PFSK-1 (cell line): ENCODE measurements around the gene PCSK6.
A peak's percentile ranks its signal among the peaks of the same experiment; 100 is the strongest.

Source experiments
- FOXP2 ChIP-seq: optimal IDR thresholded peaks from 2 replicates; pipeline ENCODE3; 2011; ENCODE audit warnings: borderline replicate concordance, control low read depth, inconsistent platforms; ENCODE audit not compliant: insufficient read depth; ENCODE audit errors: extremely low read length, extremely low read depth
- POLR2AphosphoS5 ChIP-seq: IDR thresholded peaks from 2 replicates; pipeline ENCODE4 v1.6.1; 2012; ENCODE audit warnings: low read depth, mild to moderate bottlenecking, control low read depth, low read length, moderate library complexity
- SIN3A ChIP-seq: IDR thresholded peaks from 2 replicates; pipeline ENCODE4 v1.6.1; 2012; ENCODE audit warnings: mild to moderate bottlenecking, low read length, moderate library complexity, borderline replicate concordance; ENCODE audit not compliant: insufficient read depth
- TAF1 ChIP-seq: IDR thresholded peaks from 2 replicates; pipeline ENCODE4 v1.6.1; 2012; ENCODE audit warnings: low read length, control low read depth, borderline replicate concordance; ENCODE audit not compliant: insufficient read depth
- TF ChIP-seq, protein P1 (sequence below), 2 experiments: IDR thresholded peaks; 2 replicates each; pipeline versions ENCODE4 v1.6.1 to v1.8.0; 2011 to 2012; ENCODE audit warnings: low read depth in 2 of 2, low read length in 2 of 2, control low read depth in 1 of 2, inconsistent platforms in 1 of 2, mild to moderate bottlenecking in 1 of 2, moderate library complexity in 1 of 2; ENCODE audit not compliant: insufficient read depth in 1 of 2

The PCSK6 gene

DNA sequence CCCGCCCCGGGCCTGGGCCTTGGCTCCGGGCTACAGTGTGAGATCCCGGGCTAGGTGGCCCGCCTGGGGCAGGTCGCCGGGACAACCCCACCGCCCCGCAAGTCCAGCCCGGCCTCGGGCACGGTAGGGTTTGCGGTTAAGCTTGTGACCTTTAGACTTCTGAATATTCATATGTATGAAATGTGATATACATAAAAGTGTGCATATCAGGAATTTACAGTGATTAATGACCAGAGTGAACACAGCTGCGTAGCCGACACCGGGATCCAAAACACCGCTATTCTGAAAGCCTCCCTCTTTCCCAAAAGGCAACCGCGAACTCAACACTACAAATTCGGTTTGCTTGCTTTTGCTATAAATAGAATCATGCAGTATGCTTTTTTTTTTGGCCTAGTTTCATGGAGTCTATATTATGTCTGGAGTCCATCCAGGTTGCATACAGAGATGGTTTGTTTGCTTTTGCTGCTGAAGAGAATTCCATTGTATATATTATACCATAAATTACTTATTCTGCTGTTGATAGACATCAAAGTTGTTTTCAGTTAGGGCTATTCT, 193.8 kb downstream of the PCSK6 start:
- TF ChIP-seq, protein P1, sequence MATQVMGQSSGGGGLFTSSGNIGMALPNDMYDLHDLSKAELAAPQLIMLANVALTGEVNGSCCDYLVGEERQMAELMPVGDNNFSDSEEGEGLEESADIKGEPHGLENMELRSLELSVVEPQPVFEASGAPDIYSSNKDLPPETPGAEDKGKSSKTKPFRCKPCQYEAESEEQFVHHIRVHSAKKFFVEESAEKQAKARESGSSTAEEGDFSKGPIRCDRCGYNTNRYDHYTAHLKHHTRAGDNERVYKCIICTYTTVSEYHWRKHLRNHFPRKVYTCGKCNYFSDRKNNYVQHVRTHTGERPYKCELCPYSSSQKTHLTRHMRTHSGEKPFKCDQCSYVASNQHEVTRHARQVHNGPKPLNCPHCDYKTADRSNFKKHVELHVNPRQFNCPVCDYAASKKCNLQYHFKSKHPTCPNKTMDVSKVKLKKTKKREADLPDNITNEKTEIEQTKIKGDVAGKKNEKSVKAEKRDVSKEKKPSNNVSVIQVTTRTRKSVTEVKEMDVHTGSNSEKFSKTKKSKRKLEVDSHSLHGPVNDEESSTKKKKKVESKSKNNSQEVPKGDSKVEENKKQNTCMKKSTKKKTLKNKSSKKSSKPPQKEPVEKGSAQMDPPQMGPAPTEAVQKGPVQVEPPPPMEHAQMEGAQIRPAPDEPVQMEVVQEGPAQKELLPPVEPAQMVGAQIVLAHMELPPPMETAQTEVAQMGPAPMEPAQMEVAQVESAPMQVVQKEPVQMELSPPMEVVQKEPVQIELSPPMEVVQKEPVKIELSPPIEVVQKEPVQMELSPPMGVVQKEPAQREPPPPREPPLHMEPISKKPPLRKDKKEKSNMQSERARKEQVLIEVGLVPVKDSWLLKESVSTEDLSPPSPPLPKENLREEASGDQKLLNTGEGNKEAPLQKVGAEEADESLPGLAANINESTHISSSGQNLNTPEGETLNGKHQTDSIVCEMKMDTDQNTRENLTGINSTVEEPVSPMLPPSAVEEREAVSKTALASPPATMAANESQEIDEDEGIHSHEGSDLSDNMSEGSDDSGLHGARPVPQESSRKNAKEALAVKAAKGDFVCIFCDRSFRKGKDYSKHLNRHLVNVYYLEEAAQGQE (IDR thresholded peaks at IDR 0.05; ENCODE audit: insufficient read depth in 1 of 2, low read depth in 2 of 2, low read length in 2 of 2), result no peak
- no peak for TF ChIP-seq POLR2AphosphoS5
- no peak for TF ChIP-seq TAF1
- no peak for TF ChIP-seq FOXP2
- TF ChIP-seq SIN3A, result no peak

- TF ChIP-seq, protein P1 (IDR thresholded peaks at IDR 0.05; ENCODE audit: insufficient read depth in 1 of 2, low read depth in 2 of 2, low read length in 2 of 2), result peak; percentile 24 to 33; a peak in 3 of 4 replicates
- TF ChIP-seq SIN3A (peak; percentile 87; the same call in 1 of the 2 replicates), FOXP2 (peak; percentile 99), POLR2AphosphoS5 (peak; percentile 92), TAF1 (peak; percentile 55)
Measured at GRCh38 chr15:101294731-101295606, 194.5 kb downstream of the PCSK6 start, which contains the start of gene SNRPA1. SNRPA1 (minus strand) TSS chr15:101295248; CDS start chr15:101295178, 70 bp downstream.

DNA sequence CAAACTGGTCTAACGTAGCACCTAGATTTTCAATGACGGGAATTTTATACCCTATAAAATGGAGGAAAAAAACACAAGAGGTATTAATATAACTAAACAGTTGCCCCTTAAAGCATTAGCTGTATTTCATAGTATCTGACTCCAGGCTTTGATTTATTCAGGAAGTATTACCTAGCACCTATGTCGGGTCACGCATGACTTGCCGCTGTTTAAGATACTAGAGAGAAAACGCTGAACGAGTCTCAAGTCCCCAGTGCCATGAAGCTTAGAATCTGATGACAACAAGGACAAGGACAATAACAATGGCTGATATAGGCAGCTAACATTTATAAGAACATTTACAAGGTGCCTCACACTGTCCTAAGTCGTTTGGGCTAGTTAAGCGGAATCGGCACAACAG, 196.4 kb downstream of the PCSK6 start:
- TF ChIP-seq SIN3A, result no peak
- no peak for TF ChIP-seq POLR2AphosphoS5
- no peak for TF ChIP-seq FOXP2
- TF ChIP-seq, protein P1 (IDR thresholded peaks at IDR 0.05; ENCODE audit: insufficient read depth in 1 of 2, low read depth in 2 of 2, low read length in 2 of 2), result no peak
- TF ChIP-seq TAF1, result no peak

- no peak for TF ChIP-seq SIN3A
- TF ChIP-seq, protein P1 (IDR thresholded peaks at IDR 0.05; ENCODE audit: insufficient read depth in 1 of 2, low read depth in 2 of 2, low read length in 2 of 2), result no peak
- TF ChIP-seq FOXP2, result no peak
- TF ChIP-seq TAF1, result no peak
- TF ChIP-seq POLR2AphosphoS5, result no peak
Measured at GRCh38 chr15:101288905-101289513, 200.5 kb downstream of the PCSK6 start.
